ENCODE measurements around the gene RYR2.
A peak's percentile ranks its signal among the peaks of the same experiment; 100 is the strongest.

The RYR2 gene

GRCh38 chr1:237011432-237011831 lies 30.6 kb upstream of the RYR2 start:
- no peaks in the 10 kb centered on the region for H3K36me3 ChIP-seq (ENCODE audit: control insufficient read depth in 1 of 2, insufficient read depth in 2 of 2, low read length in 2 of 2)
- H3K79me2 ChIP-seq (ENCODE audit: control insufficient read depth, insufficient read depth, low read length, poor library complexity) = no peaks in the 10 kb centered on the region
- no peak overlapping the region for H2BK5ac ChIP-seq (ENCODE audit: low read depth, low read length, poor library complexity)
- no CpG with 5 or more reads among the region's 3 CpGs for WGBS (ENCODE audit: extremely low coverage, insufficient coverage, insufficient read length)
- no peaks in the 10 kb centered on the region for H3K4me1 ChIP-seq (ENCODE audit: control insufficient read depth in 1 of 2, insufficient read depth in 2 of 2, low read length in 2 of 2)
- H4K91ac ChIP-seq (ENCODE audit: low read depth, low read length) = no peak overlapping the region
- H2BK12ac ChIP-seq (ENCODE audit: low read length) = no peak overlapping the region
- H4K12ac ChIP-seq (ENCODE audit: low read depth, low read length) = no peak overlapping the region
- no peaks in the 10 kb centered on the region for H3K79me1 ChIP-seq (ENCODE audit: low read length)
- no peak overlapping the region for H2BK120ac ChIP-seq (ENCODE audit: insufficient read depth, low read length, poor library complexity)
- H3K4me2 ChIP-seq (ENCODE audit: low read length) = no peak overlapping the region
- H3K27me3 ChIP-seq (ENCODE audit: insufficient read depth, low read length) = no peaks in the 10 kb centered on the region
- H4K8ac ChIP-seq (ENCODE audit: low read depth, low read length) = no peak overlapping the region
- H3K9me3 ChIP-seq (ENCODE audit: insufficient read depth, low read depth, low read length) = no peaks in the 10 kb centered on the region
- H3K23ac ChIP-seq (ENCODE audit: low read length) = no peak overlapping the region
- no peak overlapping the region for H3K4me3 ChIP-seq (ENCODE audit: low read depth, low read length)
- DNase-seq = no peak
- no peak overlapping the region for H3K9ac ChIP-seq (ENCODE audit: low read length)
- no peak overlapping the region for H3K27ac ChIP-seq (ENCODE audit: low read depth, low read length)
- no peak overlapping the region for H3K4ac ChIP-seq (ENCODE audit: low read depth, low read length)
- H2AK5ac ChIP-seq (ENCODE audit: low read length) = no peak overlapping the region
- no peak overlapping the region for H3K14ac ChIP-seq (ENCODE audit: low read length)
- no peak overlapping the region for H2AFZ ChIP-seq (ENCODE audit: insufficient read depth, low read length, poor library complexity)
- H3K18ac ChIP-seq (ENCODE audit: low read length) = no peak overlapping the region

- Histone ChIP-seq H3K9ac (ENCODE audit: low read length) (no peak overlapping the region), H3K23ac (ENCODE audit: low read length) (no peak overlapping the region), H3K4me2 (ENCODE audit: low read length) (no peak overlapping the region), H4K8ac (ENCODE audit: low read depth, low read length) (no peak overlapping the region), H3K27ac (ENCODE audit: low read depth, low read length) (no peak overlapping the region), H3K4me1 (ENCODE audit: control insufficient read depth in 1 of 2, insufficient read depth in 2 of 2, low read length in 2 of 2) (peaks cover 0 to 4% of the 10 kb centered on the region in 2 experiments), H2AK5ac (ENCODE audit: low read length) (no peak overlapping the region), H4K12ac (ENCODE audit: low read depth, low read length) (no peak overlapping the region), H4K91ac (ENCODE audit: low read depth, low read length) (no peak overlapping the region), H3K4ac (ENCODE audit: low read depth, low read length) (no peak overlapping the region), H3K79me1 (ENCODE audit: low read length) (no peaks in the 10 kb centered on the region), H3K27me3 (ENCODE audit: insufficient read depth, low read length) (no peaks in the 10 kb centered on the region), H2BK12ac (ENCODE audit: low read length) (no peak overlapping the region), H3K14ac (ENCODE audit: low read length) (no peak overlapping the region), H3K79me2 (ENCODE audit: control insufficient read depth, insufficient read depth, low read length, poor library complexity) (no peaks in the 10 kb centered on the region), H3K4me3 (ENCODE audit: low read depth, low read length) (no peak overlapping the region), H3K9me3 (ENCODE audit: insufficient read depth, low read depth, low read length) (no peaks in the 10 kb centered on the region), H3K36me3 (ENCODE audit: control insufficient read depth in 1 of 2, insufficient read depth in 2 of 2, low read length in 2 of 2) (no peaks in the 10 kb centered on the region), H2AFZ (ENCODE audit: insufficient read depth, low read length, poor library complexity) (no peak overlapping the region), H2BK5ac (ENCODE audit: low read depth, low read length, poor library complexity) (no peak overlapping the region), H3K18ac (ENCODE audit: low read length) (no peak overlapping the region), H2BK120ac (ENCODE audit: insufficient read depth, low read length, poor library complexity) (no peak overlapping the region)
- WGBS (ENCODE audit: extremely low coverage, insufficient coverage, insufficient read length) = no CpG with 5 or more reads among the region's 5 CpGs
- DNase-seq = no peak
Observed at GRCh38 chr1:237012361-237012760, 29.6 kb upstream of the RYR2 start.

GRCh38 chr1:237012788-237013383 lies 29.1 kb upstream of the RYR2 start:
- Histone ChIP-seq H3K9ac (ENCODE audit: low read length) (no peak overlapping the region), H3K79me1 (ENCODE audit: low read length) (no peaks in the 10 kb centered on the region), H2AK5ac (ENCODE audit: low read length) (no peak overlapping the region), H4K8ac (ENCODE audit: low read depth, low read length) (no peak overlapping the region), H3K27me3 (ENCODE audit: insufficient read depth, low read length) (no peaks in the 10 kb centered on the region), H3K4me1 (ENCODE audit: control insufficient read depth in 1 of 2, insufficient read depth in 2 of 2, low read length in 2 of 2) (peaks cover 0 to 4% of the 10 kb centered on the region in 2 experiments), H2BK12ac (ENCODE audit: low read length) (no peak overlapping the region), H3K27ac (ENCODE audit: low read depth, low read length) (no peak overlapping the region), H3K18ac (ENCODE audit: low read length) (no peak overlapping the region), H3K4ac (ENCODE audit: low read depth, low read length) (no peak overlapping the region), H3K79me2 (ENCODE audit: control insufficient read depth, insufficient read depth, low read length, poor library complexity) (no peaks in the 10 kb centered on the region), H2BK5ac (ENCODE audit: low read depth, low read length, poor library complexity) (no peak overlapping the region), H3K14ac (ENCODE audit: low read length) (no peak overlapping the region), H2BK120ac (ENCODE audit: insufficient read depth, low read length, poor library complexity) (no peak overlapping the region), H3K4me2 (ENCODE audit: low read length) (no peak overlapping the region), H2AFZ (ENCODE audit: insufficient read depth, low read length, poor library complexity) (no peak overlapping the region), H4K12ac (ENCODE audit: low read depth, low read length) (no peak overlapping the region), H4K91ac (ENCODE audit: low read depth, low read length) (no peak overlapping the region), H3K36me3 (ENCODE audit: control insufficient read depth in 1 of 2, insufficient read depth in 2 of 2, low read length in 2 of 2) (no peaks in the 10 kb centered on the region), H3K4me3 (ENCODE audit: low read depth, low read length) (no peak overlapping the region), H3K23ac (ENCODE audit: low read length) (no peak overlapping the region), H3K9me3 (ENCODE audit: insufficient read depth, low read depth, low read length) (no peaks in the 10 kb centered on the region)
- WGBS (ENCODE audit: extremely low coverage, insufficient coverage, insufficient read length) = no CpG with 5 or more reads among the region's 15 CpGs
- DNase-seq = no peak

GRCh38 chr1:237013608-237014007 lies 28.4 kb upstream of the RYR2 start:
- Histone ChIP-seq H3K79me2 (ENCODE audit: control insufficient read depth, insufficient read depth, low read length, poor library complexity) (no peaks in the 10 kb centered on the region), H3K9me3 (ENCODE audit: insufficient read depth, low read depth, low read length) (no peaks in the 10 kb centered on the region), H2AK5ac (ENCODE audit: low read length) (no peak overlapping the region), H3K79me1 (ENCODE audit: low read length) (no peaks in the 10 kb centered on the region), H3K14ac (ENCODE audit: low read length) (no peak overlapping the region), H3K36me3 (ENCODE audit: control insufficient read depth in 1 of 2, insufficient read depth in 2 of 2, low read length in 2 of 2) (no peaks in the 10 kb centered on the region), H3K23ac (ENCODE audit: low read length) (no peak overlapping the region), H3K27me3 (ENCODE audit: insufficient read depth, low read length) (no peaks in the 10 kb centered on the region), H3K4me2 (ENCODE audit: low read length) (no peak overlapping the region), H2BK12ac (ENCODE audit: low read length) (peak overlapping the region; percentile 14), H3K4me1 (ENCODE audit: control insufficient read depth in 1 of 2, insufficient read depth in 2 of 2, low read length in 2 of 2) (peaks cover 0 to 4% of the 10 kb centered on the region in 2 experiments), H4K12ac (ENCODE audit: low read depth, low read length) (no peak overlapping the region), H2BK120ac (ENCODE audit: insufficient read depth, low read length, poor library complexity) (peak overlapping the region; percentile 33), H3K18ac (ENCODE audit: low read length) (no peak overlapping the region), H4K91ac (ENCODE audit: low read depth, low read length) (no peak overlapping the region), H3K27ac (ENCODE audit: low read depth, low read length) (no peak overlapping the region), H3K4me3 (ENCODE audit: low read depth, low read length) (no peak overlapping the region), H3K4ac (ENCODE audit: low read depth, low read length) (no peak overlapping the region), H3K9ac (ENCODE audit: low read length) (no peak overlapping the region), H4K8ac (ENCODE audit: low read depth, low read length) (no peak overlapping the region), H2AFZ (ENCODE audit: insufficient read depth, low read length, poor library complexity) (no peak overlapping the region), H2BK5ac (ENCODE audit: low read depth, low read length, poor library complexity) (no peak overlapping the region)
- DNase-seq = no peak
- no CpG with 5 or more reads among the region's 5 CpGs for WGBS (ENCODE audit: extremely low coverage, insufficient coverage, insufficient read length)
